Stimulated activated CD4-positive, alpha-beta T cell treated with anti-CD3 and anti-CD28 coated beads, Interleukin-2, amount 100 ng/mL, for 48 hours (primary cell): ENCODE measurements around the gene ACER3.
A peak's percentile ranks its signal among the peaks of the same experiment; 100 is the strongest.
"Not testable (repeated sequence)": the region's sequence is repeated elsewhere in the genome, so short reads cannot be mapped to it uniquely, and the experiment has no call there.

ENCODE experiments used
- DNase-seq, 2 donors: peaks; one replicate each; pipeline ENCODE4 v3.0.0-alpha.2; 2020

The ACER3 gene

GRCh38 chr11:77003963-77004362 lies 143.2 kb downstream of the ACER3 start:
- DNase-seq = no peak

- no peak for DNase-seq
These were observed 148.9 kb downstream of the ACER3 start for GRCh38 chr11:77009533-77010160.

GRCh38 chr11:77014669-77015068 lies 154.0 kb downstream of the ACER3 start:
- no peak for DNase-seq

- DNase-seq = not testable (repeated sequence)
These were observed 157.7 kb downstream of the ACER3 start for GRCh38 chr11:77018396-77018924.

GRCh38 chr11:77019976-77020595 lies 159.4 kb downstream of the ACER3 start:
- no peak for DNase-seq

GRCh38 chr11:77020734-77021133 lies 160.0 kb downstream of the ACER3 start:
- no peak for DNase-seq

- DNase-seq = no peak
These were observed 164.0 kb downstream of the ACER3 start for GRCh38 chr11:77024745-77025144.

- no peak for DNase-seq
These were observed 165.5 kb downstream of the ACER3 start for GRCh38 chr11:77026221-77026620.

GRCh38 chr11:77026743-77027142 lies 166.0 kb downstream of the ACER3 start:
- DNase-seq = no peak

- no peak for DNase-seq
These were observed 166.6 kb downstream of the ACER3 start for GRCh38 chr11:77027275-77027674.

GRCh38 chr11:77029829-77030228 lies 169.1 kb downstream of the ACER3 start:
- DNase-seq = no peak

- DNase-seq = no peak
These were observed 170.2 kb downstream of the ACER3 start for GRCh38 chr11:77030834-77031414.

- no peak for DNase-seq
These were observed 170.9 kb downstream of the ACER3 start for GRCh38 chr11:77031599-77031998.

GRCh38 chr11:77035039-77035438 lies 174.3 kb downstream of the ACER3 start:
- DNase-seq = no peak

- DNase-seq = no peak
These were observed 174.9 kb downstream of the ACER3 start for GRCh38 chr11:77035580-77035979.

- DNase-seq = no peak
These were observed 175.7 kb downstream of the ACER3 start for GRCh38 chr11:77036398-77036797.

- no peak for DNase-seq
These were observed 176.3 kb downstream of the ACER3 start for GRCh38 chr11:77037057-77037456.

- DNase-seq = no peak
These were observed 177.5 kb downstream of the ACER3 start for GRCh38 chr11:77038029-77038824.

- DNase-seq = no peak
These were observed 178.2 kb downstream of the ACER3 start for GRCh38 chr11:77038825-77039326.

GRCh38 chr11:77039491-77040400 lies 179.0 kb downstream of the ACER3 start:
- peak in 1 of 2 donors; percentile 26 for DNase-seq

- no peak for DNase-seq
These were observed 179.7 kb downstream of the ACER3 start for GRCh38 chr11:77040401-77040777.

- no peak for DNase-seq
These were observed 180.2 kb downstream of the ACER3 start for GRCh38 chr11:77040889-77041288.
